GM19324 (cell line): Measurements from ENCODE around the gene NUDCD2.

Source experiments
- ATAC-seq: cut with Tn5 transposase; IDR thresholded peaks from one replicate; pipeline ENCODE4 v1.9.1; 2021; ENCODE audit warnings: mild to moderate bottlenecking, moderate library complexity; ENCODE audit not compliant: unreplicated experiment, low FRiP score

The NUDCD2 gene, protein sequence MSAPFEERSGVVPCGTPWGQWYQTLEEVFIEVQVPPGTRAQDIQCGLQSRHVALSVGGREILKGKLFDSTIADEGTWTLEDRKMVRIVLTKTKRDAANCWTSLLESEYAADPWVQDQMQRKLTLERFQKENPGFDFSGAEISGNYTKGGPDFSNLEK

GRCh38 chr5:163459819-163460561, at the start of gene NUDCD2:
Gene NUDCD2, minus strand, starts transcription at chr5:163460102. Its CDS starts 52 bp downstream, at chr5:163460050.
- ATAC-seq = peak; percentile 84

- no peak for ATAC-seq
These were observed 49.5 kb upstream of the NUDCD2 start for GRCh38 chr5:163509291-163509951.

GRCh38 chr5:163508753-163509152, 48.9 kb upstream of the NUDCD2 start:
- ATAC-seq = no peak

DNA sequence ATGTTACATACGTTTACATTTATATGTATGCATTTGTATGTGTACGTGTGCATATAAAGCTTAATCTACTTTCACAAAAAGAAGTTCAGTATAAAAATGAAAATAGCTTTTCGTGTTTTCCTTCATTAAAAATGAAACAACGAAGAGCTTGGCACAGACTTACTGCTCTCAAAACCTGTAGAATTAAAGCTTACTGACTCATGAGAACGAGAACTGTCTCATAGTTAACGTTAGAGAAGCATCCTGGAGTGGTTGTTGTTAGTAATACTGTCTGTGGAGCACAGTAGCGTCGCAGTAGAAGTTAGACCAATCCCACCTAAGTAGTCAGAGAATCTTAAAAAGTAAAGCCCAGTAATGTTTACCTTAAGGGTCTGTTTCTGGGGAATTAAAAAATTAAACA, 46.8 kb upstream of the NUDCD2 start:
- ATAC-seq = no peak

DNA sequence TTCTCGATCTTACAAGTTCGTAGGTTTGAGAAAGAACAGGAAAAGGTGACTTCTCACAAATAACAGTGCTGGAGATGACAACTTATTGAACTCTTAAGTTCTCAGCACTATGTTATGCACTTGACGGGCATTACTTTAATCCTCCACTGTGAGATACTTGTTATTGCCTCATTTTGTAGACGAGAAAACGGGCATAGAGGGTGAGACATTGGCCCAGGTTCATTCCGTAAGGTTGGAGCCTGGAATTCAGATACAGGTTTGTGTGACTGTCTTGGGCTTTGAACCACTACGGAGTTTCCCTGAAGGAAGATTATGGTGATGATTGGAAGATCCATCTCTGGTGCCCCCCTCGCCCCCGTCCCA, 46.2 kb upstream of the NUDCD2 start:
- ATAC-seq = peak; percentile 11

DNA sequence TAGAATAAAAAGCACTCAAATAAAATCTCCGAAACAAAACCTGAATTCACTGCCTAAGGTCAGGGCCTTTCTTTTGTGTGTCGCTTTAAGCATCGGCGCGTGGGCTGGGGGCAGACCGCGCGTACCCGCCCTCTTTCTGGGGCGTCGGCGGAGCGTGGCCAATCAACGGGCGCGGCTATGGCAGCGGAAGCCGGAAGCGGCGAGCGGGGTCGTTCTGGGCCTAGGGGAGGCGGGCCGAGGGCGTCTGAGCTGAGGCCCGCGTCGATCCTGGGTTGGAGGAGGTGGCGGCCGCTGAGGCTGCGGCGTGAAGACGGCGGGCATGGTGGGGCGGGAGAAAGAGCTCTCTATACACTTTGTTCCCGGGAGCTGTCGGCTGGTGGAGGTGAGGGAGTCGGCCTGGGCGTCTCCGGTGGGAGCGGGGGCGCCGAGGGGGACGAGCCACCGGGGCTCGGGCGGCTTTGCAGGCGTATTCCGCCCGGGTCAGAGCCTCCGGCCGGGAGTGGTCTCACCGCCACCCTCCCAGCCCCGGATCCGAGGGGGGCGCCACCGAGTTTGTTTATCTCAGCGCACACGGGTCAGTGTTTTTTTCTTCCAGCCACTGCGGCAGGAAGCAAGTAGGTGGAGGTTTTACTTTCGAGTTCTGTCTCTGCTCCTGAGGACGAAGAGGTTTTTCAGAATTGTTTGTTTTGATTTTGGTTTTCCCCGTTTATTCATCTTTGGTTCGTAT, 45.6 kb upstream of the NUDCD2 start, which contains the start of gene MAT2B:
Gene MAT2B, plus strand, starts transcription at position 252 of the 727 bp plus-strand sequence. Its CDS starts 68 bp downstream, at position 320.
- ATAC-seq = peak; percentile 96

GRCh38 chr5:163505049-163505367, 45.1 kb upstream of the NUDCD2 start:
- no peak for ATAC-seq

GRCh38 chr5:163504079-163504931, 44.4 kb upstream of the NUDCD2 start:
- ATAC-seq = no peak

GRCh38 chr5:163503106-163504078, 43.5 kb upstream of the NUDCD2 start:
- no peak for ATAC-seq

- ATAC-seq = no peak
These were observed 42.6 kb upstream of the NUDCD2 start for GRCh38 chr5:163502521-163502920.

DNA sequence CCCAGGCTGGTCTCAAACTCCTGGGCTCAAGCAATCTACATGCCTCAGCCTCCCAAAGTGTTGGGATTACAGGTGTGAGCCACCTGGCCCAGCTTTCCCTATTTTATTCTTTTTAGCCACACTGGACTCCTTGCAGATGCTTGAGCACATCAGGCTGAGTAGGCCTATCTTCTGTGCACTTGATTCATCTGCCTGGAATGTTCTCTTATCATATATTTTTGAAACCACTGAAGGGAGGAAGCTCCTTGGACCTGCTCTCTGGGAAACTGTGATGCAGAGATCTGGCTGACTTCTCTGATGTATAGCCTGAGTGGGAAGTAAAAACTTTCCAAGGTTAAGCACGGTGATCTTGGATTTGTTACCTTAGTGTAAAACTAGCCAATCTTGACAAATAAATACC, 39.0 kb upstream of the NUDCD2 start:
- ATAC-seq = no peak

DNA sequence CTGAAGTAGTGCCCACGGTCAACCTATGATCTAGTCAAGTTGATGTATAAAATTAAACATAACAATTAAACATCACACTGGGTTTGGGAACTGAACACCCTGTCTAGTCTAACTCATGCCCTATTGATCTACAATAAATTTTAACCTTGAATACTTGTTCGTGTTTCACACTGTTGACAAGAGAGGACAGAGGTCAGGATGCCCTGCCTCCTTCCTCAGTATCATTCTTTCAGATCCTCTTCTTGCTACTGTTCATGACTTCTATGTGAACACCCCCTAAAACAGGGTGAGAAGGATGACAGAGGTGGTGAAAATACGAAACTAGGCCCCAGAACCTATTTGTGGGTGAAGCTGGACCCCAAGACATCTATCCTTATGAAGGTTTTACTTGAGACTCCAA, 37.4 kb upstream of the NUDCD2 start:
- peak; percentile 71 for ATAC-seq

- ATAC-seq = no peak
These were observed 36.4 kb upstream of the NUDCD2 start for GRCh38 chr5:163496286-163496685.

DNA sequence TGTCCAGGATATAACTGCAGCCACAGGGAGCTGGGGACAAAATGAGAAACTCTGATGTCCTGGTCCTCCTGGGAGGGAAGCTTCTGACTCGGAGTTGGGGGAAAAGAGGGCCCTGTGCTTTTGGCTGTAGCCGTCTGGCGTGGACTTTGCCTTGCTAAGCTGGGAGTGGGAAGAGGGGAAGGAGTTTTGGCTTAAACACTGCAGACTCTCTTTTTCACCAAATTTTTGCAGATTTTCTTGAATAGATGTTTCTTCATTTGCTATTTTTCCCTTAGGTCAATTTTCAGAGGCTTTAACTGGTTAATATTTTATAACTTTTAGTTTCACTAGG, 29.8 kb upstream of the NUDCD2 start:
- no peak for ATAC-seq

DNA sequence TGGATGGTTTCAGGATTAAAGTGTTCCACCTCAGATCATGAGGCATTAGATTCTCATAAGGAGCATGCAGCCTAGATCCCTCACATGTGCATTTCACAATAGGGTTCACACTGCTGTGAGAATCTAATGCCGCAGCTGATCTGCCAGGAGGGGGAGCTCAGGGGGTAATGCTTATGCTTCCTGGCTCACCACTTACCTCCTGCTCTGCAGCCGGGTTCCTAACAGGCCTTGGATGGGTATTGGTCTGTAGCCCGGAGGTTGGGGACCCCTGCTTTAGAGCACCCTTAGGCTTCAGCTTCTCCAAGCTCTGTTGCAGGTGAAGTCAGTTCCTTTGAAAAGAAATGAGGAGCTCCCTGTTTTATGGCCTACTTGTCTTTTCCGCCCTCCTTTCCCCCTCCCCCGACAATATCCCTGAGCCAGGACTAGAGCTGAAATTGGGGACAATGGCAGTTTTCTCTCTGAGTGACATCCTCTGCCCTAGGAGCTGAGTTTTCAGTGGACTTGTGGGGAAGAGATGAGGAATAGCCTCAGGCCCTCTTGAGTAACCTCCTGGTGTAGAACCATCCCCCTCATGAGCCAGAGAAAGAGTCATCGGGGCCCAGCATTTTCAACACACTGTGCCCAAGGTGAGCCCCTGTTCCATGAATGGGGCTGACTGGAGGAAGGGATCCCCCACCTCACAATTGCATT, 29.3 kb upstream of the NUDCD2 start:
- no peak for ATAC-seq

GRCh38 chr5:163478982-163479271, 19.0 kb upstream of the NUDCD2 start:
- ATAC-seq = no peak

DNA sequence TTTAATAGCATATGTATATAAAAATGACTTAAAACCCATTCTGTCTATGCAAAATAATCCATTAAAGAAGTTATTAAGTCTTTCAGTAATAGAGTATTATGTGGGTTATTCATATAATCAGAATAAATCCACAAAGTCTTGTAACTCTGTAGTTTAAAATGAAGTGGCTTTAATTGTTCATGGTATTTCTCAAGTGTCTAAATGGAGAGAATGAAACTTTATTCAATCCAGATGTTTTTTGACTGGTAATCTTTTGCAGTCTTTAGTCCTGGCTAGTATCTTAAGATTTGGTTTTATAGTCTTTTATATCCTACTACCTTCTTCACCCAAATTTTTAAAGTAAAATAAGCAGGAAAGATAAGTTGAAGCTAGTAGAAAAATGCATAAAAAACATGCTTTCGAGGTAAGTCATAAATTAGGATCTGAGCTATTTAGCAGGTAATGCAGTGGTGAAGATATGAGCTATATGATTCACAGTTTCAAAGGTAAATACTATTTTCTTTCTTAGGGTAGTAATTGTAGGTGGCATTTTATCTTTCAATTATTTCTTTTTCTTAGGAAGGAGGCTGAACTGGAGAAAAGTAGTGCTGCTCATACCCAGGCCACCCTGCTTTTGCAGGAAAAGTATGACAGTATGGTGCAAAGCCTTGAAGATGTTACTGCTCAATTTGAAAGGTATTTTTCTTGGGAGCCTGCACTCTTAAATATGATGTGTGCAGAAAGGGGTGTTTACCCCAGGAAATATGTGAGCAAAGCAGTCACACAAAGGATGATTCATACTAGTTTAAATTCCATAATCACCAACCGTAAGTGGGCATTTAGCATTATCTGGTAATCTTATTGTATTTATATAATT, 18.5 kb upstream of the NUDCD2 start:
- no peak for ATAC-seq

DNA sequence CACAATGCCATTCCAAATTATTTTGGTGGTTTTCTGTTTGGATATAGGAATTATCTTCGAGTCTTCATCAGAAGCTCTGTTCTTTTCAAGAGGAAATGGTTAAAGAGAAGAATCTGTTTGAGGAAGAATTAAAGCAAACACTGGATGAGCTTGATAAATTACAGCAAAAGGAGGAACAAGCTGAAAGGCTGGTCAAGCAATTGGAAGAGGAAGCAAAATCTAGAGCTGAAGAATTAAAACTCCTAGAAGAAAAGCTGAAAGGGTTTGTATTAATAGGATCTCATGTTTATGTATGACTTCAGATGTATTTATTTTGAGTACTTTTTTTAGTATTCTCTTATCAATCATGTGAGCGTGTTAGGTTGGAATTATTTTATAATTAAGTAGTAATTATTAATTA, 15.5 kb upstream of the NUDCD2 start:
- ATAC-seq = no peak
